Activated CD4-positive, alpha-beta T cell treated with anti-CD3 and anti-CD28 coated beads for 36 hours (primary cell): ENCODE data around the gene COL7A1. TPM values are rescaled to one million over a fixed set of nuclear protein-coding genes. Genes with fewer than 3 reads are reported as not detected.
A peak's percentile ranks its signal among the peaks of the same experiment; 100 is the strongest.

ENCODE experiments used
- ATAC-seq: fragments of 200-7000 bp; cut with Tn5 transposase; one replicate; pipeline ENCODE4 v1.10.0; 2021; ENCODE audit warnings: mild to moderate bottlenecking, moderate library complexity
- CTCF ChIA-PET: fragments of 350-600 bp; sonication (Branson Sonifier 250); formaldehyde crosslinking; loops from one replicate; lab custom pipeline; 2021; ENCODE audit warnings: antibody characterized with exemption; lab: Charles Lee
- POLR2A ChIA-PET: fragments of 350-600 bp; sonication (Branson Sonifier 250); formaldehyde crosslinking; loops from one replicate; lab custom pipeline; 2021; ENCODE audit warnings: antibody characterized with exemption, inconsistent platforms; lab: Charles Lee
- DNase-seq: peaks from one replicate; pipeline ENCODE4 v3.0.0-alpha.2; 2020
- H3K27ac Mint-ChIP-seq: one replicate; pipeline ENCODE4 v1.8.0; 2021; ENCODE audit warnings: mixed read lengths
- H3K27me3 Mint-ChIP-seq: one replicate; pipeline ENCODE4 v1.8.0; 2021; ENCODE audit warnings: mixed read lengths
- H3K36me3 Mint-ChIP-seq: one replicate; pipeline ENCODE4 v1.8.0; 2021; ENCODE audit warnings: low read depth, mixed read lengths
- H3K4me1 Mint-ChIP-seq: one replicate; pipeline ENCODE4 v1.8.0; 2021; ENCODE audit warnings: mixed read lengths
- H3K4me3 Mint-ChIP-seq: one replicate; pipeline ENCODE4 v1.8.0; 2021; ENCODE audit warnings: mild to moderate bottlenecking, moderate library complexity, mixed read lengths
- H3K9me3 Mint-ChIP-seq: one replicate; pipeline ENCODE4 v1.8.0; 2021; ENCODE audit warnings: low read depth, mixed read lengths
- intact Hi-C, 2 experiments: fragments of 100-400 bp; cut with DNase I in 1 of 2; cut with micrococcal nuclease in 1 of 2; formaldehyde crosslinking; loops; one replicate each; pipeline versions ENCODE4 v1.14.2 to v1.15.1; 2022 to 2024; cut with DNase I, micrococcal nuclease
- total RNA-seq, 2 experiments: library from RNA; stranded (reverse); gene quantifications; one replicate each; pipeline ENCODE4 v1.2.3, GENCODE V29; 2021

COL7A1 gene
- total RNA-seq, 2 experiments from 2014 or later = 0.65 to 0.85 TPM

GRCh38 chr3:48598323-48599076, 3.4 kb upstream of the COL7A1 start:
- Mint-ChIP-seq H3K4me1 (no peaks in the 10 kb centered on the region), H3K36me3 (peaks cover 32% of the 10 kb centered on the region), H3K4me3 (no peak overlapping the region), H3K9me3 (no peaks in the 10 kb centered on the region), H3K27ac (no peak overlapping the region), H3K27me3 (peaks cover 10% of the 10 kb centered on the region)
- CTCF ChIA-PET = no interaction called here
- ATAC-seq = no peak
- POLR2A ChIA-PET = interaction anchor here (0.7 to 1.0 kb wide), 2 partner anchors 11 to 159 kb away, joined by 3 read pairs; partner anchors contain the start of genes CCDC51 and UQCRC1
- intact Hi-C loops = no loop called here
- no peak for DNase-seq

DNA sequence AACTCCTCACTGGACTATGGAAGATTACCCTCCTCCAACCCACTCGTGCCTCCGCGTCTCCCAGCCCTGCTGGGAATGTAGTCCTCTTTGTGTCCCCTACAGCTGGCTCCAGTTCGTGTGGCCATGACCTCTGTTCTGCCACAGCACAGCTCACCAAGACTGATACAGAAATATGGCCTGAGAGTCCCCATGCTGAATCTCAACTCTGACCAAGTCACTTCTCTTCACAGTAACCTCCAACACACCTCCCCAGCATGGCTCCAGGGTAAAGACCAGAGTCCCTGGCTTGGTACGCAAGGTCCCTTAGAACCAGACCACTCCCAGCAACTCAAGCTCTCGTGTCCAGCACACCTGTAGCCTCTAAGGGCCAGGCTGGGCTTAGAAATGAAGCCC, 2.3 kb upstream of the COL7A1 start:
- no peaks in the 10 kb centered on the region for H3K4me1 Mint-ChIP-seq
- CTCF ChIA-PET = no interaction called here
- intact Hi-C loops = no loop called here
- DNase-seq (no peak), ATAC-seq (no peak)
- POLR2A ChIA-PET = interaction anchor here (0.6 kb wide), 1 partner anchor 462 kb away, joined by 3 read pairs; no protein-coding TSS in a partner anchor
- peaks cover 23% of the 10 kb centered on the region for H3K36me3 Mint-ChIP-seq
- no peak overlapping the region for H3K4me3 Mint-ChIP-seq
- peaks cover 14% of the 10 kb centered on the region for H3K27me3 Mint-ChIP-seq
- no peaks in the 10 kb centered on the region for H3K9me3 Mint-ChIP-seq
- no peak overlapping the region for H3K27ac Mint-ChIP-seq

- no peaks in the 10 kb centered on the region for H3K4me1 Mint-ChIP-seq
- H3K27me3 Mint-ChIP-seq = peaks cover 14% of the 10 kb centered on the region
Observed at GRCh38 chr3:48596676-48597407, 1.7 kb upstream of the COL7A1 start.

DNA sequence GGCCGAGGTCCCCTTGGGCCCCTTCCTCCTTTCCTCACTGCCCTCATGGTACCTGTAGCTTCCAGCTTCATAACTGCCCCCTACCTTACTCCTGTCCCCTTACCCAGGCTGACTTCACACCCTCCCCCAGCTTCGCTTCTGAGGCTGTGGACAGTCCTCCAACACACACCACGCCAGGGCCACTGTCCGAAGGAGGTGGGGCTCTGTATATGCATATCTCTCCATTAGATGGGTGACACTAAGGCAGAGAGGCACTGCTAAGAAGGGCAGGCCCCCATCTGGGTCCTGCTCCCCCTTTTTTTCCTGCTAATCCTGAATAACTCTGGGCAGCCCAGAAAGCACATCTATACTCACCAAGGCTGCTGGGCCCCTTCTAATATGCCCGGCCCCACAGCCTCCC, 1.0 kb upstream of the COL7A1 start:
- POLR2A ChIA-PET = no interaction called here
- ATAC-seq = no peak
- intact Hi-C loops = no loop called here

More at GRCh38 chr3:48596676-48597407, 1.7 kb upstream of the COL7A1 start:
- Mint-ChIP-seq H3K36me3 (peaks cover 20% of the 10 kb centered on the region), H3K4me3 (no peak overlapping the region), H3K9me3 (no peaks in the 10 kb centered on the region), H3K27ac (no peak overlapping the region)
- CTCF ChIA-PET = no interaction called here
- intact Hi-C loops = no loop called here
- ATAC-seq (no peak), DNase-seq (no peak)
- POLR2A ChIA-PET = interaction anchor here (0.6 kb wide), 1 partner anchor 462 kb away, joined by 3 read pairs; no protein-coding TSS in a partner anchor

DNA sequence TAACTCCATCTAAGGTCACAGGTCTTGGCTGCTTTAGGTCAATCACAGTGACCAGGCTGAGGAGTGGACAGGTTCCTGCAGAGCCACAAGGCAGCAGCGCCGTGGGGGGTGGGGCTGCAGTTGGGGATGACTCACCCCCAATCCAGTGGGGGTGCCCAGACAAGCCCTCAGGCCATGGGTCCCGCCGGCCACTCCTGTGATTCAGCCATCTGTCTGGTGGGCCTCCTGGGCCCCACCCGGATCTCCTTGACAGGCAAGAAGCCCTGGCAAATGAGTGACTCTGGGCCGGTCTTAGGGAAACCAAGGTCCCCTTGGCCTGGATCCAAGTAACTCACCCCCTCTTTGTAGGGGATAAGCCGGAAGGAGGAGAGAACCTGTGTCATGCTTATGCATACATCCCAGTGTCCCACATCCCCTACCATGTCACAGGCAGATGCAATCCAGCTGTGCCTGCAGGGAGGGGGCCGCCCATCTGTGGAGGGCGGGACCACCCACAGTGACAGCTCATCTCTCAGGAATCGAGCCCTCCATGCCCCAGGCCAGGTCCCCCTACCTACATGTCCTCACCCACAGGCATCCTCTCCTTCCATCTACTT, 495 bp upstream of the COL7A1 start:
- peaks cover 18% of the 10 kb centered on the region for H3K27me3 Mint-ChIP-seq
- DNase-seq = no peak
- intact Hi-C loops = no loop called here
- no peaks in the 10 kb centered on the region for H3K4me1 Mint-ChIP-seq
- ATAC-seq = peak; percentile 6
- ChIA-PET CTCF (no interaction called here), POLR2A (no interaction called here)
- no peak overlapping the region for H3K27ac Mint-ChIP-seq
- H3K9me3 Mint-ChIP-seq = no peaks in the 10 kb centered on the region
- H3K4me3 Mint-ChIP-seq = no peak overlapping the region
- H3K36me3 Mint-ChIP-seq = peaks cover 15% of the 10 kb centered on the region

More for the DNA sequence above, 1.0 kb upstream of the COL7A1 start:
- no peak for DNase-seq
- peaks cover 14% of the 10 kb centered on the region for H3K27me3 Mint-ChIP-seq
- H3K4me3 Mint-ChIP-seq = no peak overlapping the region
- H3K27ac Mint-ChIP-seq = no peak overlapping the region
- CTCF ChIA-PET = no interaction called here
- H3K9me3 Mint-ChIP-seq = no peaks in the 10 kb centered on the region
- peaks cover 18% of the 10 kb centered on the region for H3K36me3 Mint-ChIP-seq
- H3K4me1 Mint-ChIP-seq = no peaks in the 10 kb centered on the region

DNA sequence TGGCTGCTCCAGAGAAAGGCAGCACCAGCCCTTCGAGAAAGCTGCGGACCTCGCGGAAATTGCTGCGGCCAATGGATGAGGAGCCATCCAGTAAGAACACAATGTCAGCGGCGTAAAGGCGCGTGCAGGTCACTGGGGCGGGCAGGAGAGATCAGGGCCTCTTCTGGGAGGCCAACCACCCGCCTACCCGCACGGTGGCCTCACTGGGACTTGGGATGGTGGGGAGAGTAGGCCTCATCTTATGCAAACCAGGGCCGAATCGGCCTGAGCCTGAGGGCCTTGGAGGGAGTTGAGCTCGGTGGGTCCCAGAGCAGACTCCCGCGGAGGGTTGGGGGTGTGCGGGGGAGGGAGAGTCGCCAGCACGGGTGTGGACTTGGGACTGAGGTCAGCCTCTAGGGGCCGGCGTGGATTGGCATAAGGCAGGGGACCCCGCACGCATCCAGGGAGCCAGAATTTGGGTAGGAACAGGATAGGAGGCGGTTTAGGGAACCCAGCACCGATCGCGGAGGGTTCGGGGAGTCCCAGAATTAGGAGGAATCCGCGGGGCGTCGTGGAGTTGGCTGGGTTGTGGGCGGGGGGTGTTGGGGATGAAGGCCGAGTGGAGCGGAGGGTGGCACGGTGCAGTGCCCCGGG, 596 bp downstream of the COL7A1 start:
- POLR2A ChIA-PET = no interaction called here
- CTCF ChIA-PET = no interaction called here
- H3K27ac Mint-ChIP-seq = no peak overlapping the region
- H3K36me3 Mint-ChIP-seq = peaks cover 8% of the 10 kb centered on the region
- H3K9me3 Mint-ChIP-seq = no peaks in the 10 kb centered on the region
- DNase-seq (no peak), ATAC-seq (no peak)
- intact Hi-C loops = no loop called here
- H3K4me1 Mint-ChIP-seq = no peaks in the 10 kb centered on the region
- peaks cover 23% of the 10 kb centered on the region for H3K27me3 Mint-ChIP-seq
- H3K4me3 Mint-ChIP-seq = no peak overlapping the region

- Mint-ChIP-seq H3K36me3 (no peaks in the 10 kb centered on the region), H3K27ac (no peak overlapping the region), H3K9me3 (no peaks in the 10 kb centered on the region), H3K4me3 (no peak overlapping the region), H3K27me3 (peaks cover 29% of the 10 kb centered on the region), H3K4me1 (no peaks in the 10 kb centered on the region)
- POLR2A ChIA-PET = no interaction called here
- CTCF ChIA-PET = interaction anchor here (0.6 kb wide), 1 partner anchor 64 kb away, joined by 3 read pairs; no protein-coding TSS in a partner anchor
- DNase-seq (no peak), ATAC-seq (no peak)
- intact Hi-C loops = no loop called here
Observed at GRCh38 chr3:48593337-48593736, 1.8 kb downstream of the COL7A1 start.

GRCh38 chr3:48592519-48593087, 2.5 kb downstream of the COL7A1 start:
- no peaks in the 10 kb centered on the region for H3K36me3 Mint-ChIP-seq
- DNase-seq (no peak), ATAC-seq (no peak)
- intact Hi-C loops = no loop called here
- no peak overlapping the region for H3K4me3 Mint-ChIP-seq
- no peaks in the 10 kb centered on the region for H3K9me3 Mint-ChIP-seq
- no peaks in the 10 kb centered on the region for H3K4me1 Mint-ChIP-seq
- H3K27ac Mint-ChIP-seq = no peak overlapping the region
- CTCF ChIA-PET = no interaction called here
- H3K27me3 Mint-ChIP-seq = peaks cover 29% of the 10 kb centered on the region
- POLR2A ChIA-PET = no interaction called here

DNA sequence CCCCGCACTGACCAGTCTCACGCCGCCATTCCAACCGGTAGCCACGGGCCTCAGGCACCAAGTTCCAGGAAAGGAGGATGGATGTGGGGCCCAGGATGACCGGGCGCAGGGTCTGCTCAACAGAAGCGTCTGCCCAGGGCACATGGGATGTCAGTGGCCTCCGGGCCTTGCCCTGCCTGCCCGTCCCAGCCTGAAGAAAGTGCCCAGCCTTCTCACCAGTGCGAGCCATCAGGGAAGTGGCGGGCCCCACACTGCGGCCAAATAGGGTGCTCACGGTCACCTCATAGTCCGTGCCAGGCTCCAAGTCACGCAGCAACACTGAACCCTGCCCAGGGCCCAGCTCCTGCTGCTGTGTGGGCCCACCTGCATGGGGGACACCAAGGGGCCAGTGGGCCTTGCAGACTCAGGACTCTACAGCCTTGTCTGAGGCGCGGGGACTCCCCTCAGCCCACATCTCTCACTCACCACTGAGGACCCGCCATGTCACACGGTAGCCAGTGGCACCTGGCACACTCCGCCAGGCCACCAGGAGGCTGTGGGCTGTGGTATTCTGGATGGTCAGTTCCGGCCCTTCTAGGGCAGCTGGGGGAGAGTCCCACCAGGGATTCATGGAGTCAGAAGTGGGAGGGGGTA, 3.1 kb downstream of the COL7A1 start:
- ChIA-PET CTCF (no interaction called here), POLR2A (no interaction called here)

GRCh38 chr3:48591436-48591835, 3.7 kb downstream of the COL7A1 start:
- Mint-ChIP-seq H3K4me1 (no peaks in the 10 kb centered on the region), H3K27ac (no peak overlapping the region), H3K36me3 (no peaks in the 10 kb centered on the region), H3K4me3 (no peak overlapping the region), H3K9me3 (no peaks in the 10 kb centered on the region), H3K27me3 (peaks cover 34% of the 10 kb centered on the region)
- ATAC-seq (no peak), DNase-seq (no peak)
- intact Hi-C loops = no loop called here
- CTCF ChIA-PET = interaction anchor here (0.5 to 0.6 kb wide), 2 partner anchors 52 to 440 kb away, joined by 3 read pairs; no protein-coding TSS in a partner anchor
- POLR2A ChIA-PET = no interaction called here

More for the DNA sequence above, 3.1 kb downstream of the COL7A1 start:
- H3K9me3 Mint-ChIP-seq = no peaks in the 10 kb centered on the region
- no peaks in the 10 kb centered on the region for H3K36me3 Mint-ChIP-seq
- DNase-seq = no peak
- peaks cover 32% of the 10 kb centered on the region for H3K27me3 Mint-ChIP-seq
- ATAC-seq = no peak
- H3K27ac Mint-ChIP-seq = no peak overlapping the region
- no peak overlapping the region for H3K4me3 Mint-ChIP-seq
- no peaks in the 10 kb centered on the region for H3K4me1 Mint-ChIP-seq
- intact Hi-C loops = no loop called here

GRCh38 chr3:48588230-48588629, 6.9 kb downstream of the COL7A1 start:
- ATAC-seq = no peak
- H3K36me3 Mint-ChIP-seq = no peaks in the 10 kb centered on the region

More at GRCh38 chr3:48588230-48588629, 6.9 kb downstream of the COL7A1 start:
- no peaks in the 10 kb centered on the region for H3K4me1 Mint-ChIP-seq
- DNase-seq = no peak
- H3K27me3 Mint-ChIP-seq = peaks cover 24% of the 10 kb centered on the region
- no peak overlapping the region for H3K4me3 Mint-ChIP-seq
- POLR2A ChIA-PET = no interaction called here
- CTCF ChIA-PET = no interaction called here
- no peak overlapping the region for H3K27ac Mint-ChIP-seq
- no peaks in the 10 kb centered on the region for H3K9me3 Mint-ChIP-seq
- intact Hi-C loops = no loop called here
